HK-2 (cell line): Measurements from ENCODE around the gene MAPK8IP3.

ENCODE experiments used
- DNase-seq: peaks from one replicate; pipeline ENCODE4 v3.0.0-alpha.2; 2018; ENCODE audit not compliant: unreplicated experiment

The MAPK8IP3 gene

DNA sequence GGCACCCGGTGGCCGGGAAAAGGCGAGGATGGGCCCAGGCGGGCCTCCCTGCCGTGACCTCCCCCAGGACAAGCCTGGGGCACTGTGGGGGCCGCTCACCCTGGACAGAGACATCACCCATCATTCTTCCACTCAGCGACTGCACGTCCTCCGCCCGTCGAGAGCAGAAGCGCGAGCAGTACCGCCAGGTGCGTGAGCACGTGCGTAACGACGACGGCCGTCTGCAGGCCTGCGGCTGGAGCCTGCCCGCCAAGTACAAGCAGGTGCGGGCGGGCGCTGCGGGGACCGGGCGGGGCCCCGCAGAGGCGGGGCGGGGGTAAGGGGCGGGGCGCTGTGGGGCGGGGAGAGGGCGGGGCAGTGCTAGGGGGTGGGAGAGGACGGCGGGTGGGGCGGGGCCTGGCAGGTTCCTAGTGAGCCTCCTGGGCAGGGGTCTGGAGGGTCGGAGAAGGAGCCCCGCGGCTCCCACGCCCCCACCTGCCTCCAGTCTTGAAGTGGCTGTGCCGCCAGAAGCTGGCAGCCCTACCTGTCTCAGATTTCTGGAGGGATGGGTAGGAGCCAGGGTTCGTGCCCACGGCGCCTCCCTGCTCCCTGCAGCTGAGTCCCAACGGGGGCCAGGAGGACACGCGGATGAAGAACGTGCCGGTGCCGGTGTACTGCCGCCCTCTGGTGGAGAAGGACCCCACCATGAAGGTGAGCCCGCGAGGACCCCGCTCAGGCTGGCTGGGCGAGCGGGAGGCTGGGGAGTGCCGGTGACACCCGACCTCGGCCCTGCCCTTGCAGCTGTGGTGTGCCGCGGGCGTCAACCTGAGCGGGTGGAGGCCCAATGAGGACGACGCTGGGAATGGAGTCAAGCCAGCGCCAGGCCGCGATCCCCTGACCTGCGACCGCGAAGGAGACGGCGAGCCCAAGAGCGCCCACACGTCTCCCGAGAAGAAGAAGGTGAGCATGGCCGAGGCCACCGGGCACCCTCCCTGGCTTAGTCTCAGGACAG, 57.8 kb downstream of the MAPK8IP3 start:
- DNase-seq: no peak

DNA sequence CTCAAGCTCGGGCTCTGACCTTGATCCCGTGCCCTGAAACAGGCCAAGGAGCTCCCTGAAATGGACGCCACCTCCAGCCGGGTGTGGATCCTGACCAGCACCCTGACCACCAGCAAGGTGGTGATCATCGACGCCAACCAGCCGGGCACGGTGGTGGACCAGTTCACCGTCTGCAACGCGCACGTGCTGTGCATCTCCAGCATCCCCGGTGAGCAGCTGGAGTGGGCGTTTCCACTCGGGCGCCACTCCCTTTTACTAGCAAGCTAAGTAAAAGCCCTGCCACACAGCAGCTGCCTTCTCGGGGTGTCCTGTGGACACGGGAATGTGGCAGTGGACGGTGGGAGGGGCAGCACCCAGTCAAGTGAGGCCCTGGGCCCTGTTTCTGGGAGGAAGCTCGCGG, 59.0 kb downstream of the MAPK8IP3 start:
- DNase-seq: no peak

DNA sequence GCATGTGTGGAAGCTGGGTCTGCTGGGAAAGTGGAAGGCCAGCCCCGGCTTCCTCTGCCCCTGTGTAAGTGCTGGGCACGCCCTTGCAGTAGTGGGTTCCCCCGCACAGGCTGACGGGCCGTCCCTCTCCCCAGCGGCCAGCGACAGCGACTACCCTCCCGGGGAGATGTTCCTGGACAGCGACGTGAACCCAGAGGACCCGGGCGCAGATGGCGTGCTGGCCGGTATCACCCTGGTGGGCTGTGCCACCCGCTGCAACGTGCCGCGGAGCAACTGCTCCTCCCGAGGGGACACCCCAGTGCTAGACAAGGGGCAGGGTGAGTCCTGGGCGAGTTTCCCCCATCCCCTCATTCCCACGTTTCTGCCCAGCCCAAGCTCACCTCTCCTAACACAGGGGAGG, 59.8 kb downstream of the MAPK8IP3 start:
- DNase-seq: no peak

DNA sequence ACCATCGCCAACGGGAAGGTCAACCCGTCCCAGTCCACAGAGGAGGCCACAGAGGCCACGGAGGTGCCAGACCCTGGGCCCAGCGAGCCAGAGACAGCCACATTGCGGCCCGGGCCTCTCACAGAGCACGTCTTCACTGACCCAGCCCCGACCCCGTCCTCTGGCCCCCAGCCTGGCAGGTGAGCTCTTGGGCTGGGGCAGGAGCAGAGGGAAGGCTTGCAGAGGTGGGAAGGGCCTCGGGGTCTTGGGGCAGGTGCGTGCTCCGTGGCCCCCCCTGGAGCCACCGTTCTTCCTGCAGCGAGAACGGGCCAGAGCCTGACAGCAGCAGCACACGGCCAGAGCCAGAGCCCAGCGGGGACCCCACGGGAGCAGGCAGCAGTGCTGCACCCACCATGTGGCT, 60.2 kb downstream of the MAPK8IP3 start:
- DNase-seq: no peak

DNA sequence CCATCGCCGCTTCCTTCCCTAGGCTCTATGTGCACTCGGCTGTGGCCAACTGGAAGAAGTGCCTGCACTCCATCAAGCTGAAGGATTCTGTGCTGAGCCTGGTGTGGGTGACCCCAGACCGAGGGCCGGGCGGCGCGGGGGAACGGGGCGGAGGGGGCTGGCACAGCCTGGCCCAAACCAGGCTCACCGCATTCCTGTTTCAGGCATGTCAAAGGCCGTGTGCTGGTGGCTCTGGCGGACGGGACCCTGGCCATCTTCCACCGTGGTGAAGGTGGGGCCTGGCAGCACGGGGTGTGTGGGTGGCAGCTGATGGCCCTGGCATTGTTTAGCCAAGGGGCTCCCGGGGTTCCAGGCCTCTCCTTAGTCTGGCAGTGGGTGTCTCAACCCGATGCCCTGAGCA, 60.7 kb downstream of the MAPK8IP3 start:
- no peak for DNase-seq

DNA sequence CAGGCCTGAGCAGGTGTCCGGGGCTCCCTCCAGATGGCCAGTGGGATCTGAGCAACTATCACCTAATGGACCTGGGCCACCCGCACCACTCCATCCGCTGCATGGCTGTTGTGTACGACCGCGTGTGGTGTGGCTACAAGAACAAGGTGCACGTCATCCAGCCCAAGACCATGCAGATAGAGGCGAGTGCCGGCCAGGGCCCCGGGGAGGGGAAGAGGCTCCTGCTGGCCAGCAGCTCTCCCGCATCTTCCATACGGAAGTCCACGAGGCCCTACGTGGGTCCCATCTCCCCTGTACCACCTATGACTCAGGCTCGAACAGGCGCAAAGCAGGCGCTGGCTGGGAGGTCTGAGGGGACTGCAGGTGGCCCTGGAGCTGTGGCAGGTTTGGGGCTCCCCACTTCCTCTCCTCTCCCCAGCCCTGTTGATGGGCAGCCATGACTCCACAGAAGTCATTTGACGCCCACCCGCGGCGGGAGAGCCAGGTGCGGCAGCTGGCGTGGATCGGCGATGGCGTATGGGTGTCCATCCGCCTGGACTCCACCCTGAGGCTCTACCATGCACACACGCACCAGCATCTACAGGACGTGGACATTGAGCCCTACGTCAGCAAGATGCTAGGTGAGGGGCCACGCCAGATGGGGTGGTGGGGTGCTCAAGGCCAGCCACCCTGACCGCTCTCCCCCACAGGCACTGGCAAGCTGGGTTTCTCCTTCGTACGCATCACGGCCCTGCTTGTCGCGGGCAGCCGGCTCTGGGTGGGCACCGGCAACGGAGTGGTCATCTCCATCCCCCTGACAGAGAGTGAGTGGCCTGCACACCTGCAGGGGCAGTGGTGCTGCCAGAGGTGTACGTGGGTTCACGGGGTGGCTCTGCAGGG, 61.4 kb downstream of the MAPK8IP3 start:
- DNase-seq: no peak

DNA sequence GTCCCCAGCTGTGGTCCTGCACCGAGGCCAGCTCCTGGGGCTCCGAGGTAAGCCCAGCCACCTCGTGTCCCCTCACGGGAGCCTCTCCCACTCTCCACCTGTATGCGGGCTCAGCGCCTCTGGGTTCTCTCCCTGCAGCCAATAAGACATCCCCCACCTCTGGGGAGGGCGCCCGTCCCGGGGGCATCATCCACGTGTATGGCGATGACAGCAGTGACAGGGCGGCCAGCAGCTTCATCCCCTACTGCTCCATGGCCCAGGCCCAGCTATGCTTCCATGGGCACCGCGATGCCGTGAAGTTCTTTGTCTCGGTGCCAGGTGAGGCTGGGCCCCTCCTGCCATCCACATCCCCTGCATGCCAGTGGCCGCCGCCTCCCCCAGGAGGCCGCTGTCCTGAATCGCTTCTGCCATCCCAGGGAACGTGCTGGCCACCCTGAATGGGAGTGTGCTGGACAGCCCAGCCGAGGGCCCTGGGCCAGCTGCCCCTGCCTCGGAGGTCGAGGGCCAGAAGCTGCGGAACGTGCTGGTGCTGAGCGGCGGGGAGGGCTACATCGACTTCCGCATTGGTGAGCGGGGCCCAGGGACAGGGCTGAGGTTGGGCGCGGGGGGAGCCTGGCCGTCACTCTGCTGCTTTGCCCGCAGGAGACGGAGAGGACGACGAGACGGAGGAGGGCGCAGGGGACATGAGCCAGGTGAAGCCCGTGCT, 62.2 kb downstream of the MAPK8IP3 start:
- DNase-seq: no peak

DNA sequence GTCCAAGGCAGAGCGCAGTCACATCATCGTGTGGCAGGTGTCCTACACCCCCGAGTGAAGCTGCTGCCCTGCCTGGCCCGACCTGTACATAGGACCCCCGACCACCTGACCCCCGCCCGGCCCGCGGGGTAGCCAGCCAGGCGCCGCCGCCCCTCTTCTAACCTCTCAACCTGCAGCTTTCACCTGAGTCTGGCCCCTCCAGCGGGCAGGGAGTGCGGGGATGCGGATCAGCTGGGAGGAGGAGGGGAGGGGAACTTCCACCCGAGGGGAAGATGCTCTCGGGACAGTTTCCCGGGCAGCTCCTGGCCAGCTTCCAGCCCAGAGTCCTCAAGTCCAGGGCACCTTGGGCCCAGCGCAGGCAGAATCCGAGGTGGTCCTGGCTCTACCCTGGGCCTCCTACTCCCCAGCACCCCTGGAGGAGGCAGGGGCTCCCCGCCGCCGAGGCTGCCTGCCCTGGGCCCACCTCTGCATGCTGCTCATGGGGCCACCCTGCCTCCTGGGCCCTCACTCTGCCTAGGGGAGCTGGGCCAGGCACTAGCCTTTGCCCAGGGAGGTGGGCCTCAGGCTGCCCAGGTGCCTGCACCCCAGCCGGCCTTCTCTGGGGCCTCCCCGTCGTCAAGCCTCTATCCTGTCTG, 62.9 kb downstream of the MAPK8IP3 start:
- DNase-seq: no peak

DNA sequence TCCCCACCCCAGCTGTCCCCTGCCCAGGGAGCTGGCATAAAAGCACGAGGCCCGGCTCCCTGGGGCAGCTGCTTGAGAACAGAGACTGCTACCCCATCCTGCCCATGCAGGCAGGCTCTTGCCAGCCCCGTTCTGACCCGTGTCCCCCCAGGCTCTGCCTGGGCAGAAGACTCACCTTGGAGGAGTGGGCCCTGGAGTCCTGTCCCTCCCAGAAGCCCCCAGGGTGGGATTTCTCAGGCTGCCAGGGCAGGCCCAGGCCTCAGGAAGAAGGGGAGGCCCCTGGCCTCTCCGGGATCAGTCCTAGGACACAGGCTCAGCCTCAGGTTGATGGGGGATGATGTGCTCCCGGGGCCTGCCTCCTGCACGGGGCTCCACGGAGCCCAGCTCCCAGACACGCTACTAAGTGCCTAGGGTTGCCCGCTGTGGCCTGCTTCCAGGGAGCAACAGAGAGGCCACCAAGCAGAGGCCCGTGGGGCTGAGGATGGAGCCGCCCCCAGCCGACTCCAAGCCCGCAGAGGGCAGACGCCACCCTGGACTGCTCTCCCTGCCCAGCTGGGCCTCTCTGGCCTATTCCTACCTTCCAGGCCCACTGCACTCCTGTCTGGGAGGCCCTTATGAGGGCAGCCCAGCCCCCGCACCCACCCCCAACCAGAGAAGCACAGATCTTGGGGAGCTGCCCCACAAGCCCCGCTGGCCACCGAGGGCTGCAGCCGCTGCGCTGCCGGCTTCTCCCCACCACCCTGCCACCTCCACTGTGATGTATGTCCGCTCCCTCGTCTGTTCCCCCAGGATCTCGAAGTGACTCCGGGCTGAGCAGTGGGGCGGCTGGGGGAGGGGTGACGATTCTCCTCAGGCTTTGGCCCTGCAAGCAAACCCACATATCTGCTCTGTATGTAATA, 63.7 kb downstream of the MAPK8IP3 start:
- DNase-seq: no peak

DNA sequence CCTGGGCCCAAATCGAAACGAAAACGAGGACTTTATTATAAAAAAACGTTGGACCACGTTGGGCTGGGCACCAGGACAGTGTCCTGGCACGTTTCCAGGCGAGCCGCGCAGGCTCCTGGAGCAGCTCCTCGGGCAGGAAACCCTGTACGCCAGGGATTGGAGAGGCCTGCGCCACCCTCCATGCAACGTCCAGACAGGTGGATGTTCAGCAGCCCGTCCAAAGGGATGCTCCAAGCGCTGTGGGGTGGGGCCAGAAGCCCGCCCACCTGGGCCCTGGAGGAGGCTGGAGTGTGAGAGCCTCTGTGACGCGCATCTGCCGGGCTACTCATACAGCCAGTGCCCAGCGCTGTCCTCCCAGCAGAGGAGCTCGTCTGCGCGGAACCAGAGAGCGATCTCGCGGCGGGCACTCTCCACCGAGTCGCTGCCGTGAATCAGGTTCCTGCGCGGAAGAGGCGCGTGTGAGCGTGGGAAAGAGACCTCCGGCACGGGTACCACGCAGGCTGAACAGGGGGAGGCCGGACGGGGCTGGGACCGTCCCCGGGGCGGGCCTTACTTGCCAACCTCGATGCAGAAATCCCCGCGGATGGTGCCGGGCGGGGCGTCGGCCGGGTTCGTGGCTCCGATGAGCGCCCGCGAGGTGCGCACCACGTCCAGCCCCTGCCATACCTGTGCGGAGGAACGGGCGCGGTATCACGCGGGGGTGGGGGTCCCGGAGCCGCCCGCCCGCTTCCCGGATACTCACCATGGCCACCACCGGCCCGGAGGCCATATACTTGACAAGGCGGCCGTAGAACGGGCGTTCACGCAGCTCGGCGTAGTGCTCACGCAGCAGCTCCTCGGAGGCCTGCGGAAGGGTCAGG, 64.6 kb downstream of the MAPK8IP3 start:
- DNase-seq: no peak

DNA sequence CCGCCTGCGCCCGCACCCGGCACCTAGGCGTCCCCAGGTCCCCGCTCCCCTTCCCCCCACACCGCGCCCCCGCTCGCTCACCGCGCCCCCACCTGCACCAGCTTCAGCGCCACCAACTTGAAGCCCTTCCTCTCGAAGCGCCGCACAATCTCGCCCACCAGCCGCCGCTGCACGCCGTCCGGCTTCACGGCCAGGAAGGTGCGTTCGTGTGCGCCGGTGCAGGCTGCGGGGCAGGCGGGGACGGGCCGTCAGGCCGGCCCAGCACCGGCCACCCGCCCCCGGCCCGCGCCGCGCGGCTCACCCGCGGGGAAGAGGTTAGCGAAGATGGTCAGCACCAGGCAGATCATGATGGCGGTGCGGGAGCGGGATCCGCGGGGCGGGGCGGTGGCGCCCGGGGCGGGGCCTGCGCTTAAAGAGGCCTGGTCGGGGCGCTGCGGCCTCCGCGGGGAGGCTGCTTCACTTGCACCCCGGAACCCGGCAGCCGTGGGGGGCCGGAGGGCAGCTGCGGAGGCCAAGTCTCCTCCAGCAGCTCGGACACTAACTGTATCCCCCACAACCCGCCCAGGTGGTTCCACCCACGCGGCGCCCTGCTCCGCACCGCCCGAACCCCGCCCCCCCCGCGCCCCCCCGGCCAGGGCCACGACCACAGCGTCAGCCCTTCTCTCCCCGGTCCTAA, 65.3 kb downstream of the MAPK8IP3 start, which contains the start of gene NME3:
Gene NME3, minus strand, starts transcription at position 356 of the 676 bp plus-strand sequence. Its CDS starts 9 bp downstream, at position 347.
- peak; percentile 62 for DNase-seq

DNA sequence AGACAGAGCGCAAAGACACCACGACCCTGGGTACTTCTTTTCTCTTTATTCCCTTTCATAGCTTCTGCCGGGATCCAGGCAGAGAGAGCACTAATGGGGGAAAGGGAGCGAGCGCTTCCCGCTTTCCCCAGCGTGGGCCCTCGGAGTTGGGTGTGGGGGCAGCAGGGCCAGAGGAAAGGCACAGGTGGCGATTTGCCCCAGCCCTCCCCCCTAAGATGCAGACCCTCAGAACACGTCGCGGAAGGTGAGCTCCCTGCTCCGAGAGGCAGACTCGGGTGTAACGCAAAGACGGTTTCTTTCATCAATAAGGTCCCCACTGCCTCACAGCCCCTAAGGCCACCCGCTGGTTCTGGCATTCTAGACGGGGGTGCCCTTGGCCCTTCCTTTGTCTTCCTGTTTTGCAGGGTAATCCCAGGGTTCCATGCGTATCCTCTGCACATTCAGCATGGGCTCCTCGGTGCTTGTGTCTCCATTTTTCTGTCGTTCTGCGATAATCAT, 65.9 kb downstream of the MAPK8IP3 start:
- no peak for DNase-seq

DNA sequence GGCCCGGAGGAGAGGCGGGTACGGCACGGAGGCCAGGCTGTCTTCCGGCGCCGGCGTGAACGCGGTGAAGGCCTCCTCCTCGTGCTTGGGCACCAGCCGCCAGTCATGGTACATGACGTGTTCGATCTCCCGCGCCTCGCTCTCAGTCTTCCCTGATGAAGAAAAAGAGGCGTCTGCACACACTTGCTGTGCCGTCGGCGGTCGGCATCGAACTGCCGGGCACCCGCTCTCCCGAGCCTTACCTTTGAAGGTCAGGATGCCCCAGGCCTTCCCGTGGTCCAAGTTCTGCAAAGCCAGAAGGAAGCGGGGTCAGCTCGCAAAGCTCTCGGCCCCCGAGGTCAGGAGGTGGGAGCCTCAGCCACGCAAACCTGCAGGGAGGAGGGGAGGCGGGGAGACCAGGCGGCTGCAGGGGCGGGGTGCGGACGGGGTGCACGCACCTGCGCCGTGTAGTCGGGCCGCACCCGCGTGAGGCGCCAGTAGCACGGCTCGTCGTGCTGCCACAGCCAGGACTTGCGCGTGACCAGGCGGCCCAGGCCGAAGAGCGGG, 66.4 kb downstream of the MAPK8IP3 start, which contains the start of gene EME2:
Gene EME2, plus strand, starts transcription at position 449 of the 546 bp plus-strand sequence. CDS start 418 bp downstream, outside the sequence.
- peak; percentile 36 for DNase-seq

DNA sequence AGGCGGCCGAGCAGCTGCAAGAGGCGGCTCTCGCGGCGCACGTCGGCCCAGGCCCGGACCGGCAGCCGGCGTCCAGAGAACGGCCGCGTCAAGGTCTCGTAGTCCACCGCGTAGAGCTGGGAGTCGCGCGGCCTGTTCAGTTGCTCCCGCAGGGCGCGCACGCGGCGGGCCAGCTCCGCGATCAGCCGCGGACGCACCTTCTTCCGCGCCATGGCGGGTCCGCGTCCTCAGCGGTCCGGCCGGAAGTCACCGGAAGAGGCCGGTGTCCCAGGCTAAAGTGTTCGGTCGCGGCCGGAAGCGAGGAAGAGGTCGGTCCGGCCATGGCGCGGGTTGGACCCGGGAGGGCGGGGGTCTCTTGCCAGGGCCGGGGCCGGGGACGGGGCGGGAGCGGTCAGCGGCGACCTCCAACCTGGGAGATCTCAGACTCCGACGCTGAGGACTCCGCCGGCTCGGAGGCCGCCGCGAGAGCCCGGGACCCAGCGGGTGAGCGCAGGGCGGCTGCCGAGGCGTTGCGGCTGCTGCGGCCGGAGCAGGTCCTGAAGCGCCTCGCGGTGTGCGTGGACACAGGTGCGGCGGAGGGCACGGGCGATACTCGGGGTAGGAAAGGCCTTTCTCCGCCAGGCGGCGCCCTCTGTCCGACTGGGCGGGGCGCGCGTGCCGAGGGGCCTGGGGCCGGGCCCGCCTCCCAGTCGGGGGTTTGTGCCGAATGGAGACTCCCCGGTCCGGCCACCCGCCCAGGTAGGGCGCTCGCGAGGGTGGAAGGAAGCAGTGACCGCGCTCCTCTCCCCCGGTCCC, 67.1 kb downstream of the MAPK8IP3 start, which contains the start of gene MRPS34:
Gene MRPS34, minus strand, starts transcription at position 227 of the 795 bp plus-strand sequence. Its CDS starts 15 bp downstream, at position 212.
- DNase-seq: peak; percentile 80

DNA sequence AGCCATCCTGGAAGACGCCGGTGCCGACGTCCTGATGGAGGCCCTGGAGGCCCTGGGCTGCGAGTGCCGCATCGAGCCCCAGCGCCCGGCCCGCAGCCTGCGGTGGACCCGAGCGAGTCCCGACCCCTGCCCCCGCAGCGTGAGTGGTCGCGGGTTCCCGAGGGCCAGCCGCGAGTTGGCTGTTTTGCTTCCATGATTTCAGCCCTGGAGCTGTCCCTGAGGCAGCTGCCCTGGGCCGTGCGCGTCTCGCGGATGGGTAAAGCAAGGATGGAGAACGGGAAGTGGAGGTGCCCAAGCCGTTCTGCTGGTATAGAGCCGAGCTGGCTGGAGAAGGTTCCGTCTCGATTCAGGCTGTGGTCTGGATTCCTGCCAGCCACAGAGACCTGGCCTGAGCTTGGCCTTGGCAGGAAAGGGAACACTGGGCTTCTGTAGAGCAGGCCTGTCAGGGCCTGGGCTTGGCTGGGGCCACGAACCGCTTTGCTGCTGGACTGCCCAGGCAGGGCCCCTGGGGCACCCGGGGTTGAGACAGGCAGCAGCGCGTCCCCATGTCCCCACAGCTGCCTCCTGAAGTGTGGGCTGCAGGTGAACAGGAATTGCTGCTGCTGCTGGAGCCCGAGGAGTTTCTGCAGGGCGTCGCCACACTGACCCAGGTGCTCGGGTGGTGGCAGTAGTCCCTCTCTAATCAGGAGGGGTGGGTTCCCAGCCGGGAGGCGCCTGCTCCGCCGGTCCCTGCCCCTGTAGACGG, 67.9 kb downstream of the MAPK8IP3 start:
- peak; percentile 40 for DNase-seq

DNA sequence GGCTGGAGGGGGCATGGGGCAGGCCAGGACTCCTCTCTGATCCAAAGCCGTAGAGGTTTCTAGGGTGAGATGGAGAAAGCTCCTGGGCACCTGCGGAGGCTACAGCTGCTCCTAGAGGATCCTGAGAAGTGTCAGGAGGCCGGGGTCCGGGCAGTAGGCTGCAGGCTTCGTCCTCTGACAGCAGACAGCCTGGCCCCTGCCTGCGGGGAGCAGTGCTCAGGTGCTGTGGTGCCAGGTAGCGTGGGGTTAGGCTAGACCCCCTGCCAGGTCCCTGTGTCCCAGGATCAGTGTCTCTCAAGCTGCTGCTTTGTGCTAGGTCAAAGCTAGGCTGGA, 68.4 kb downstream of the MAPK8IP3 start:
- no peak for DNase-seq
